Pulmonary artery endothelial cell (primary cell): ENCODE results near the gene TES. TPM values are rescaled to one million over a fixed set of nuclear protein-coding genes. Genes with fewer than 3 reads are reported as not detected.
"Not testable (repeated sequence)": the region's sequence is repeated elsewhere in the genome, so short reads cannot be mapped to it uniquely, and the experiment has no call there.

ENCODE experiments used
- DNase-seq: peaks from one replicate; pipeline ENCODE4 v3.0.0-alpha.2; 2011; ENCODE audit warnings: low read depth, low spot score
- total RNA-seq: library from RNA; depleted of rRNA; stranded (reverse); fragments of >200 nt; gene quantifications from 2 replicates; pipeline ENCODE4 v1.2.3, GENCODE V29; 2014

Gene TES, protein sequence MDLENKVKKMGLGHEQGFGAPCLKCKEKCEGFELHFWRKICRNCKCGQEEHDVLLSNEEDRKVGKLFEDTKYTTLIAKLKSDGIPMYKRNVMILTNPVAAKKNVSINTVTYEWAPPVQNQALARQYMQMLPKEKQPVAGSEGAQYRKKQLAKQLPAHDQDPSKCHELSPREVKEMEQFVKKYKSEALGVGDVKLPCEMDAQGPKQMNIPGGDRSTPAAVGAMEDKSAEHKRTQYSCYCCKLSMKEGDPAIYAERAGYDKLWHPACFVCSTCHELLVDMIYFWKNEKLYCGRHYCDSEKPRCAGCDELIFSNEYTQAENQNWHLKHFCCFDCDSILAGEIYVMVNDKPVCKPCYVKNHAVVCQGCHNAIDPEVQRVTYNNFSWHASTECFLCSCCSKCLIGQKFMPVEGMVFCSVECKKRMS
- 94.1 and 106 TPM in 2 replicates for total RNA-seq

DNA sequence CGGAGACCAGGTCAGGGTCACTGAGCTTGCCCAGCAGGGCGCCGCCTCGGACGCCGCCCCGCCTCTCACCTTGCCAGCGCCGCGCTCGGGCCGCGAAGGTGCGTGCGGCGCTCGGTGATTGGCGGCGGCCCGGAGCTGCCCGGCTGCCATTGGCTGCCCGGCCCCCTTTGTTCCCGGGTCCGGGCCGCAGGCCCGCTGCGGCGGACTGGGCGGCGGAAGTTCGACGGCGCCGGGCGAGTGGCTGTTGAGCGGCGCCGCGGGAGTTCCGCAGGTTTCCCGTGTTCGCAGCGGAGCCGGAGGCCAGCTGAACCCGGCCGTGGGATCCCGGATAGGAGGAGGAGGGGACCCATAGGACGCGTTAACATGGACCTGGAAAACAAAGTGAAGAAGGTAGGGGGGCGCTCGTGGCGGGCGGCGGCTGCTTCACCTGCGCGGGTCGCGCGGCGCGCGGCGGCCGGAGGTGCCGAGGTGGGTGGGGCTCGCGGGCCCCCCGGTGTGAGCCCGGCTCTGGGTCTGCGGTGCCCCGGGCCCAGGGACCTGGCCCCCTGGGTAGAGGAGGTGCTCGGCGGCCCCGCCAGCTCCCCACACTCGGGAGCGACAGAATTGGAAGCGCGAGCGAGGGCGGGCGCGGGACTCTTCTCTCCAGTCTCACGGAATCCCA, at the start of gene TES:
TSS of gene TES (plus strand) at position 195 of the 661 bp plus-strand sequence. CDS start at position 364, 169 bp downstream.
- DNase-seq, result no peak

DNA sequence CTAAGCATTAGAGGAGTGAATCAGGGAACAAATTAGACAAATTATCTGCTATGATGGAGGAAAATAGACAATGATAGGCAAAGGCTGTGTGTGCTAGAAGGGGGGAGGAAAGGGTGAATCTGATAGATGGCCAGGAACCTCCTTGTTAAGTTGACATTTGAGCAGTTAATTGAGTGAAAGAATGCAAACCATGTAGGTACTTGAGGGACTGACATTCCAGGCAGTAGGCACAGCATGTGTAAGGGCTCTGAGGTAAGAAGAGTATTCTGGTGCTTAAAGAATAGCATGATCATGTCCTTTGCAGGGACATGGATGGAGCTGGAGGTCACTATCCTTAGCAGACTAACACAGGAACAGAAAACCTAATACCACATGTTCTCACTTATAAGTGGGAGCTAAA, 48.6 kb upstream of the TES start:
- no peak for DNase-seq

DNA sequence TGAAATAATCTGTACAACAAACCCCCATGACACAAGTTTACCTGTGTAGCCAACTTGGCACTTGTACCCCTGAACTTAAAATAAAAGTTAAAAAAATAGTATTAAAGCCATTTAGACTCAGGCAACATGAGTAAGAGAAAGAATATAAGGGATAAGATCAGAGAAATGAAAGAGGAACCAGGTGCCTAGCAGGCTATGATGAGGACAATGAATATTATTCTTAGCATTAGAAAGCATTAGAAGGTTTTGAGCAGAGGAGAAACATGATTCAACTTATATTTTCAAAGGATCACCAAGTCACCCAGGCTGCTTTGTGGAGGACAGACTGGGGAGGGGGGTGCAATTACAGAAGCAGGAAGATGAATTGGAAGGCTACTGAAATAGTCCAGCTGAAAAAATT, 48.1 kb upstream of the TES start:
- no peak for DNase-seq

DNA sequence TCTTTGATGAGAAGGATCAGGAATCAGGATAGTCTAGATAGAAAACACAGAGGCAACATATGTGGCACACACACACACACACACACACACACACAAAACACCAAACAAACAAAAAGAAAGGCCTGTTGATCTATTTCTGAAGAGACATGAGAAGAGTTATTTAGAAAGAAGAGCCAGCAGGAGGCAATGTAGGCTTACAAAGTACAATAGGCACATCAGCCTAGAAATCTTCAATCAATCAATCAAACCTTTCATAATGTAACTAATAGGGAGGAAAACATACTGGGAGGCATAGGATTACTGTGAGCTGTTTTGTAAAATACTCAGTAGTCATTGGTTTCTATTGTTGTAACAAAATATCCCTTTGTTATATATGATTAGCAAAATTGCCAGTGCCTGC, 47.3 kb upstream of the TES start:
- DNase-seq, result no peak

DNA sequence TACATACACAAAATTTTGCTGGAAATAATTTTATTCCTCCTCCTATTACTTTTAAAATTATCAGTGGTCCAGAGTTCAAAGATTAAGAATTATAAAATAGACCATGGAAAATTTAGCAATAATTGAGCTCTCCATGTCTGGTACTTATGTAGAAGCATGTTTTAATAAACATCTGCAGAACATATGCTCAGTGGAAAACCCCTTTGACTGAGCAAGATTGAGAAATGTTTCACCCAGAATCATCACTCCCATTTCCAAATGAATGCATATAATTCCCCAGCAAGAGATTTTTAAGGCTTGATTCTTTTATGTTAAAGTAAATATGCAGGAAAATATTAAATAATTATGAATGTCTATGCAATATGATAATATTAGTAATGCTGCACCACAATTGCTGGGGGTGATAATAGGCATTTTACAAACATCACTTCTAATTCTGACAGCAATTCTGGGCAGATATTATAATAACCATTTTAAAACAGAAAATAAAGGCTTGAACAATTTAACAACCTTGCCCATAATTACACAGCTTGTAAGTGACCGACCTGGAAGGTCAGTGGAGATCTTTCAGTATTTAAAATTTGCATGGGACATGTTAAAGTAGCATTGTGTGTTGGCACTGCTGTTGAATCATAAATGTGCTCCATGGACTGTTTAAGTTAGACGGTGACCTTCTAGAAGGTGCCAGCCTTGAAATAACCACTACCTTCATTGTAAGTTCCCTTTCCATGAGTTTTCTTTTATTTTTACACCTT, 45.6 kb upstream of the TES start:
- no peak for DNase-seq

DNA sequence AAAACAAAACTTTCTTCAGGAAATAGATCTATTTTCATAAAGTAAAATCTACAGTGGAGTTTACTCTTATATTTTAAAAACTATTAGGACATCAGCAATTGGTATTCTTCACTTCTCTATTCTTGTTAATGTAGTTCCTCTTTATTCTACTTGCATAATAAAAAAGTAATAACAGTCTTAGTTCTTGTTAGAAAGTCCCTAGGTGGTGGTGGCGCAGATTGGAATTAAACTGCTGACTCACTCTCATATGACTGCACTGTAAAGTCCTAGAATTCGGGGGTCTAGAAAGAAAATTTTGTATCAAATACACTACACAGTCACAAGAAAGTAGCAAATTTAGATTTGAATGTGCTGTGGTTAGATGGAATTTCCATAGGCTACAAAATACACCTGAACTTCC, 44.6 kb upstream of the TES start:
- no peak for DNase-seq

DNA sequence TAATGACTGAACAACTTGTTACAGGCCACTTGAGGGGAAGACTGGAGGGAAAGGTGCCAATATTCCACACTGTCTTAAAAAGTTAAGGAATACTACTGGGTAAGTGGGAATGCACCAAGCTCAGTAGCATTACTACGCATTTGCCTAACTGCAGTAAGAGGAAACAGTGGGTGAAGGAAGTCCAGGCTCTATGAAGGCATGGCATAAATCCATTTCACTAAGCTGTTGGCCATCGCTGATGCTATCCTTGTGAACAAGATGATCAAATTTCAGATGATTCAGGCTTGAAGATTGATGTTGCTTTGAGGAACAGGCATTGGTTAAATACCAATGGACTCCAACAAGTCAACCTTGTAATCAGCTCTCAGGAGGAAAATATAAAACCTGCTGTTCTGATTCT, 44.2 kb upstream of the TES start:
- no peak for DNase-seq

DNA sequence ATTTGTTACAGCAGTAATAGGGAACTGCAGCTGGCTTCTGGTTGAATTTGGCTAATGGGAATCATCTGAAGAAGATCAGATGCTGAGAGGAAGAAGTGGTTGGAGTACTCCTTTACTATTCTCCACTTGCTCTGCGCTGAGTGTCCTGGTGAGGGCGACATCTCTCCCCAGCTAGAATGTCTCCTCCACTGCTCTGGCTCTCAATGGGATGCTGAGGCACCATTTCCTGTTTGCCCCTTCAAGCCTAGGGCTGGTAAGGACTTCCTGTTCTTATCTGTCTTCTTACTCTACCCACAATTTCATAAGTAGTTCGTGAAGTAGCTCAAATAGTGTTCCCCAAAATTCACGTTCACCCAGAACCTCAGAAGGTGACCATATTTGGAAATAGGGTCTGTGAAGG, 43.2 kb upstream of the TES start:
- DNase-seq, result no peak

DNA sequence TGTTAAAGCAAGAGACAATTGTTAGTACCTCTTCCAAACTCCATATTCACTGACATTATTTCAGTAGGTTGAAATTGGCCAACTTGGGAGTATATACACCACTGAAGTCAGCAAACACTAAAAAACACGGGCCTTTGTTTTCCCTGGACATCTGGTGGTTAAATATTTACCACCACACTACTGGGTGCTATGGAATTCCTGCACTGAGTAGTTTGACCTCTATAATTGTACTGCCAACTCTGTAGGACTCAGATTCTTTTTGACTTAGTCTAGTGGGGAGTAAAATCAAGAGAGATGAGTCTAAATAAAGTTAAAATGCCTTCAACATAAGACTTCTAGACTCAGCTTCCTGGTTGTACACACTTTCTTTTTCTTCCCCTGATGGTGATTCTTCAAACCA, 41.3 kb upstream of the TES start:
- no peak for DNase-seq

DNA sequence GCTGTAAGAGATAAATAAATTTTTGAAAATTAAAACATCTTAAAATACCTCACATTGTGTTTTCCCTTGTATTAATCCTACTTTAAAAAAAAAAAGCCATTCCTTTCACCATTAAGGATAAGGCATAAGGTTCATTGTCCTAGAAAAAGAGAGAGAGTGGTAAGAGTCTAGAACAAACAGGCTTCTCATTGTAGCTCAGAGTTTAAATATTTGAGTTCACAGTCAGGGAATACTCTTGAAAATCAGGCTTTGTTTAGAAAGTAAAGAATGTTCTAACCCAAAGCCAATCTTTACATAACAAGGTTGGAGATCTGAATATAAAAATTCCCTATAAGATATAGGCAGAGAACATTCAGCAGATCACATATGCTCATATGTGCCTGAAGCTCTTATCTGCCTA, 40.2 kb upstream of the TES start:
- DNase-seq, result no peak

DNA sequence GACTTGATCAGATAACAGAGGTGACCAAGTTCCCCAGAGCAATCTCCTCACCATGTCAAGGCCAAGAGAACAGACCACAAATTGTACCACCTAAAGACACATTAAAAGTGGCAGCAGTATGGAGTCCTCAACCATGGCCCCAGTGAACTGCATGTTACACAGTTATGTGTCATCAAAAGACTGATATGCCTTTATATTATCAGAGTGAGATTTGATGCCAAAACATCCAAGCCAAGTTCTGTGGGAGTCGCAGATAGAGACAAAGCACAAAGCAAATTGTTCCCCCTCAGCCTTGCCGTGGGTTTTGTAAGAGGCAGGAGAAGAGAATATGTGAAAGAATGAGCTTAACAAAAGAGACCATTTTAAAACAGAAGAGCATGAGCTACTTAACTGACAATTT, 39.2 kb upstream of the TES start:
- no peak for DNase-seq

DNA sequence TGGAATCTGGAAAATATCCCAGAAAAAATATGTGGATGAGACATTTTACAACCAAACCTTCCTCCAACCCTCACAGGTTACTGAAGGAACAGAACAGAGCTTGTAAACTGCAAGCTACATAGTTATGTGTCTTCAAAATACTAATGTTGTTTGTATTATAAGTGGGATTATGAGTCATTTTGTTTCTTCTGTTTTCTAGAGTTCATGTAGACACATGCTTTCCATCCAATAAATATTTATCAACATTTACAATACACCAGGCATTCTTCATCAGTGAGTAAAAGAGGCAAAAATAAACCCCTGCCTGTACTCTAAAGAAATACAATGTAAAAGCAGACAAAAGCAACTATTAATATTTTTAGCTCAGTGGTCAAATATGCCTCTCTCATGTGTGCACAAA, 38.0 kb upstream of the TES start:
- no peak for DNase-seq

DNA sequence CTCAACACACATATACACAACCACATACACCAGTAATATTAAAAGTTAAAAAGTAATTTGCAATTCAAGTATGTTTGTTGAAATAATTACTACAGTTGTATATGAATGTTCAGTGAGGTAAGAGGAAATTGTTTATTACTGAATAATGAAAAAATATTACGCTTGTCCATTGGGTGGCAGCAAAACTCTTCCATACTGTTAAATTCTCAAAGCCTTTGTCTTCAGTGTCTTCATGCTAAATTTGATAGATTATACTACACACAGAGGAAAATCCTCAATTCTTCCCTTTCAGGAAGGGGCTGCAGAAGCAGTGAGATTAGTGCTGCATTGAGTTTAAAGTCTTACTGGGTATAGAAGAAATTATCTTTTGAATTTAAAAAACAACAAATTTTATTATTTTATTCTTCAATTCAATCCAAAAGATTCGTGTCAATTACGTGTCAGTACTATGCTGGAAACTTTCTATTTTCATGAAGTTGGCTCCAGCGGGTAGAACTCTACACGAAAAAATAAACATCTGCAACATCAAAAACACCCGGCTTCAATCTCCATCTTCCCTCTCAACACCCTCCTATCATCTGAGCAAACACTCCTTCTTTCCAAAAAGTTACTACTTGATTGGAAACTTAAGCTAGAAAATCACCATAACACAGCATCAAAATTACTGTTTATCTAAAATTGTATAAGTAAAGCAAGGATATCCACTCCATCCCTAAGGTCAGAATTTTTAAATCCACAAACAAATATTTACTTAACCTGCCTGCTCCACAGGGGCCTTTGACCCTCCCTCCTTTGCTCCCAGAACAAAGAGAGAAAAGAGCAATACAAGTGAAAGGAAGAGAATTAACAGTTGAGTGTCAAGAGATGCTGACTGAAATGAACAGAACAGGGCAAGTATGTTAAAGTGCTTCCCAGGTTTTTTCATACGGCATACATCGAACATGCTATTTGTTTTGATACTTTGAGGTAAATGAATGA, 37.0 kb upstream of the TES start:
- DNase-seq, result peak; percentile 19

DNA sequence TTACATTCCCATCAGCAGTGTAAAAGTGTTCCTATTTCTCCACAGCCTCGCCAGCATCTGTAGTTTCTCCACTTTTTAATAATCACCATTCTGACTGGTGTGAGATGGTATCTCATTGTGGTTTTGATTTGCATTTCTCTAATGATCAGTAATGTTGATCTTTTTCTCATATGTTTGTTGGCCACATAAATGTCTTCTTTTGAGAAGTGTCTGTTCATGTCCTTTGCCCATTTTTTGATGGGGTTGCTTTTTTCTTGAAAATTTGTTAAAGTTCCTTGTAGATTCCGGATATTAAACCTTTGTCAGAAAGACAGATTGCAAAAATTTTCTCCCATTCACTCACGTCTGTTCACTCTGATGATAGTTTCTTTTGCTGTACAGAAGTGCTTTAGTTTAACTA, 35.2 kb upstream of the TES start:
- not testable (repeated sequence) for DNase-seq

DNA sequence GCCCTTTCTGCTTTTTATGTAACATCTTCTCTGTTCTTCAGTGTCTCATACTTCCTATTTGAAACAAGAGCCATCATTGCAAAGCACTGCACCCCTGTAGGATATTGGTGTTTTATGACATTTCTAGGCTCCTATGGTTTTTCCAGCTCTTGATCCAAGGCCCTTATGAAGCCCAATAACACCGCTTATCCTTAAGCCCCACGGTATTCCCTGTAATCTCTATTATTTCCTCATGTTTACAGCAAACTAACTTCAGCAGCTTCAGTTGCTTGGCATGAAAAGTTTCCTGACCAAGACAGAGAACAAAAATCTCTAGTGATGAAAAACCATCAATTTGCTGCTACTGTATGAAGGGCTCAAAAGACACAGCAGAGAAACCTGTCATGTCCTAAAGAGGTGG, 34.1 kb upstream of the TES start:
- no peak for DNase-seq

DNA sequence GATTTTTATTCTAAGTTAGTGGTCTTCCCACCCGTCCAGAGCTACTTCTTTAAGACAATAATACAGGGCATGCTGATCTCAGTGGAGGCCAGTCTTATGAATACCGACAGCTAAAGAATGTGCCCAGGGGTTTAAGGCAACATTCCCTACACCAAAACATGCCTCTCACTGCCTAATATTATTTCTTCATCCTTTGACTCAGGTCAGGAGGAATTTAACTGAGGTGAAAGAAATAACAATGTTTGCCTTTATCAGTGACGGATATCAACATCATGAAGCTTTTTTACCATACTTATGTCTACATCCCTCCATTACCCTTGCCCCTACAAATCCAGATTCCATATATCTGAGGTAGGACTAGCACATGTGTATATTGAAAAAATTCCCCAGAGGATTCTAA, 33.3 kb upstream of the TES start:
- DNase-seq, result no peak

DNA sequence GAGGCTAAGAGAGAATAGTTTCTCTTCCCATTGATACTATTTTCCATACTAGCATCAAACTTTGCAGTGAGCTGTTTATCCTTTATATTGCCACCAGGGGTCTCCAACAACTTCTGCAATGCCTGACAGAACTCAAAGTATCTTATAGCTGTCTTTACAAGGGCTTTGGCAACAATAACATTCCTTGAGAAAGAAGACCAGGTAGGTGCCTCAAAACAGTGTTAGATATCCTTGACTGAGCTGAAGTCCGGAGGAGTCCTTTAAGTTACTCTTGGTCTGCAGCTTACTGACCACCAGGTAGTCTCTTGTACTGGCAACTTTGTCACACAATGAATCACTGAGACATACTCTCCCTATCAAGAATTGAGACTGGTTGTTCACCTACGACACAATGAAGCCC, 30.0 kb upstream of the TES start:
- DNase-seq, result peak; percentile 3

DNA sequence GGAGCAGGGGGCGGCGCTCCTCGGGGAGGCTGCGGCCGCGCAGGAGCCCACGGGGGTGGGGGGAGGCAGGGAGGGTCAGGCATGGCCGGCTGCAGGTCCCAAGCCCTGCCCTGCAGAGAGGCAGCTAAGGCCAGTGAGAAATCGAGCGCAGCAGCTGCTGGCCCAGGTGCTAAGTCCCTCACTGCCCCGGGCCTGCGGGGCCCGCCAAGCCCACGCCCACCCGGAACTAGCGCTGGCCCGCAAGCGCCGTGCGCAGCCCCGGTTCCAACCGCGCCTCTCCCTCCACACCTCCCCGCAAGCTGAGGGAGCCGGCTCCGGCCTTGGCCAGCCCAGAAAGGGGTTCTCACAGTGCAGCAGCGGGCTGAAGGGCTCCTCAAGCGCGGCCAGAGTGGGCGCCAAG, 28.3 kb upstream of the TES start:
- DNase-seq, result no peak

DNA sequence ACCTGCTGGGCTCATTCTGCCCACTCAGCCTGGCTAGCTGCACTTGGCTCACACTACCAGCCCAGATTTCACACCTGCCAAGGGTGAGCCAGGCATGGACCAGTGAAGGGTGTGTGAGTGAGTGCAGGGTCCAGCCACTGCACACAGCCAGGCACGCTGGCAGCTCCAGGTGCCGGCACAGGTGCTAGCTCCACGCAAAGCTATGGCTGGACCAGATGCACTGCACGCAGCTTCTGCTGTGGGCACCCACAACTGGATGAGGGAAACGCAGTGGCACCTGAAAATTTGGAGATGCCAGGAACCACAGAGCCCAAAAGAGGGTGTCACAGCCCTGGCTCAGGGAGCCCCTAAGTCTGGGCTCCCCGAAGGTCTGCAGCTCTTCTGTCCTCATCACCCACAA, 24.9 kb upstream of the TES start:
- DNase-seq, result no peak

DNA sequence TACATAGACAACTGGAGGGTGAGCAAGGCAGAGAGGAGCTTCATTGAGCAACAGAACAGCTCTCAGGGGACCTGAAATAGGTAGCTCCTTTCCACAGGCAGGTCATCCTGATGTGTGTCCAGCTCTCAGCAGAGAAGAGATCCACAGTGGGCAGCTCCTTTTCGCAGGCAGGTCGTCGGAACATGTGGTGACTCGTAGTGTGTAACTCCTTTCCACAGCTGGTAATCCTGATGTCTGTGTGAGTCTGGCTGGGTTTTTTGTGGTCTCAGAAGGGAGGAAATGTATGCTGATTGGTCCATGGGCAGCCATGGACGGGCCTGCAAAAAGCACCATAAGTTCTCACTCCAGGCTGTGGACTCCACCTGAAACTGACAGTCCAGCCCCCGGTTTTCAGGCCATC, 24.4 kb upstream of the TES start:
- no peak for DNase-seq

DNA sequence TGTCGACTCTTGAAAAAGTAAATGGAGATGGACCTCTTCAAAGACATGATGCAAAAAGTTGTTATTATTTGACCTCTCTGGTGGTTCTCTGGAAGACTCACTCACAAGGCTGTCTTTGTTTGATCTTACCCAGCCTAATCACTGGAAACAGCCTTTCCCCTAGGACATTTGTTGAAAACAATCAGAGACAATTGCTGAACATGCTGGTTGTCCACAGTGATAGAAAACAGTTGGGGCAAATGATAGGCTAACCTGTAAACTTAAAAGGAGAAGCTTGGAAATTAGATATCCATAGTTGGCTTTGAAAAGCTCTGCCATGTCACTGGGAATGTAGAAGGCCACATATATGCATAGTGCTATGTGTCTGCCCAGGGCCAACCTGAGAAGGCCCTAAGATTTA, 22.9 kb upstream of the TES start:
- no peak for DNase-seq
